Esophagus squamous epithelium (tissue), 4 donors: Measurements from ENCODE around the gene PJVK.

Source experiments
- CTCF ChIP-seq, 6 experiments: fragments of 450-650 bp in 4 of 6; fragments of 200-600 bp in 2 of 6; sonication (generic) in 2 of 6; IDR thresholded peaks; one replicate each; pipeline ENCODE4 v1.5.1; 2016 to 2019; ENCODE audit warnings: antibody characterized with exemption in 6 of 6, mild to moderate bottlenecking in 4 of 6, moderate library complexity in 4 of 6
- POLR2A ChIP-seq, 4 donors: fragments of 450-650 bp; IDR thresholded peaks; one replicate each; pipeline ENCODE4 v1.6.1; 2017; ENCODE audit warnings: antibody characterized with exemption in 4 of 4, mild to moderate bottlenecking in 4 of 4, moderate library complexity in 3 of 4

GRCh38 chr2:178478439-178479274 is 27.5 kb downstream of the PJVK start, which contains the start of gene FKBP7:
- TF ChIP-seq CTCF (IDR thresholded peaks at IDR 0.05) (peak; percentile 62 to 77 (median 68)), POLR2A (IDR thresholded peaks at IDR 0.05) (peak in 2 of 4 donors; percentile 65 to 74)
